Neural cell (in vitro differentiated cells): Measurements from ENCODE around the gene IFIT3. TPM values are rescaled to one million over a fixed set of nuclear protein-coding genes. Genes with fewer than 3 reads are reported as not detected.

Experiments used
- H2AFZ ChIP-seq: fragments of 200-600, 300-800 bp; sonication (generic), shearing (Covaris generic); 2 replicates; pipeline ENCODE4 v1.6.0; 2014; ENCODE audit warnings: low read depth, mild to moderate bottlenecking, antibody characterized with exemption, low read length, moderate library complexity
- H3F3A ChIP-seq: fragments of 200-600 bp; shearing (Covaris generic); 2 replicates; pipeline ENCODE4 v1.6.1; 2016; ENCODE audit warnings: mild to moderate bottlenecking, moderate library complexity, mixed read lengths, antibody characterized with exemption, low read length; ENCODE audit not compliant: insufficient read depth, poor library complexity, severe bottlenecking
- H3K27ac ChIP-seq: fragments of 200-600, 300-800 bp; sonication (generic), shearing (Covaris generic); 2 replicates; pipeline ENCODE4 v1.5.1; 2014; ENCODE audit warnings: mild to moderate bottlenecking, low read length, moderate library complexity
- H3K27me3 ChIP-seq: fragments of 300-800, 200-600 bp; sonication (generic), shearing (Covaris generic); 2 replicates; pipeline ENCODE4 v1.6.0; 2014; ENCODE audit warnings: mild to moderate bottlenecking, low read depth, low read length, moderate library complexity; ENCODE audit not compliant: insufficient read depth
- H3K36me3 ChIP-seq: fragments of 300-800, 200-600 bp; sonication (generic), shearing (Covaris generic); 2 replicates; pipeline ENCODE4 v1.5.1; 2014; ENCODE audit warnings: mild to moderate bottlenecking, antibody characterized with exemption, low read length, moderate library complexity; ENCODE audit not compliant: insufficient read depth
- H3K4me2 ChIP-seq: fragments of 300-800, 200-600 bp; sonication (generic), shearing (Covaris generic); 2 replicates; pipeline ENCODE4 v1.6.0; 2014; ENCODE audit warnings: mild to moderate bottlenecking, low read length
- H3K4me3 ChIP-seq: fragments of 300-800, 200-600 bp; sonication (generic), shearing (Covaris generic); 2 replicates; pipeline ENCODE4 v1.5.1; 2014; ENCODE audit warnings: mild to moderate bottlenecking, low read length, moderate library complexity
- H3K79me2 ChIP-seq: fragments of 200-600 bp; shearing (Covaris generic); replicated peaks from 2 replicates; pipeline ENCODE4 v1.6.0; 2014; ENCODE audit warnings: mild to moderate bottlenecking, low read length, moderate library complexity; ENCODE audit not compliant: insufficient read depth
- H3K9ac ChIP-seq: fragments of 300-800, 200-600 bp; sonication (generic), shearing (Covaris generic); 2 replicates; pipeline ENCODE4 v1.6.1; 2016; ENCODE audit warnings: mild to moderate bottlenecking, low read length, mixed read lengths
- H3K9me2 ChIP-seq: fragments of 200-600 bp; shearing (Covaris generic); 2 replicates; pipeline ENCODE4 v1.6.1; 2016; ENCODE audit warnings: mild to moderate bottlenecking, low read length, mixed read lengths; ENCODE audit not compliant: insufficient read depth
- H3K9me3 ChIP-seq: fragments of 200-600, 300-800 bp; sonication (generic), shearing (Covaris generic); 2 replicates; pipeline ENCODE4 v1.6.1; 2016; ENCODE audit warnings: mild to moderate bottlenecking, mixed run types, low read length, moderate library complexity, mixed read lengths
- H4K20me1 ChIP-seq: fragments of 200-600 bp; shearing (Covaris generic); 2 replicates; pipeline ENCODE4 v1.6.1; 2016; ENCODE audit warnings: mild to moderate bottlenecking, mixed run types; ENCODE audit not compliant: insufficient read depth
- EP300 ChIP-seq: fragments of 450-650 bp; conservative IDR thresholded peaks from 2 replicates; pipeline ENCODE4 v1.6.1; 2014; ENCODE audit warnings: antibody characterized with exemption, mild to moderate bottlenecking, moderate library complexity; ENCODE audit not compliant: poor library complexity, severe bottlenecking
- EZH2 ChIP-seq: fragments of 200-600, 300-800 bp; shearing (Covaris generic), sonication (generic); IDR thresholded peaks from 2 replicates; pipeline ENCODE4 v1.6.1; 2014; ENCODE audit warnings: antibody characterized with exemption, low read length, borderline replicate concordance, mild to moderate bottlenecking; ENCODE audit not compliant: insufficient read depth, poor library complexity, severe bottlenecking
- MXI1 ChIP-seq: fragments of 450-650 bp; conservative IDR thresholded peaks from 2 replicates; pipeline ENCODE4 v1.6.1; 2014; ENCODE audit warnings: antibody characterized with exemption, mild to moderate bottlenecking; ENCODE audit not compliant: poor library complexity, severe bottlenecking
- POLR2AphosphoS5 ChIP-seq: IDR thresholded peaks from 2 replicates; pipeline ENCODE4 v1.6.1; 2012
- RAD21 ChIP-seq: fragments of 450-650 bp; conservative IDR thresholded peaks from 2 replicates; pipeline ENCODE4 v1.6.1; 2014; ENCODE audit warnings: antibody characterized with exemption, mild to moderate bottlenecking, moderate library complexity
- SMC3 ChIP-seq: fragments of 450-650 bp; conservative IDR thresholded peaks from 2 replicates; pipeline ENCODE4 v1.6.1; 2014; ENCODE audit warnings: antibody characterized with exemption, mild to moderate bottlenecking, moderate library complexity; ENCODE audit not compliant: poor library complexity
- TAF1 ChIP-seq: IDR thresholded peaks from 2 replicates; pipeline ENCODE4 v1.6.1; 2012; ENCODE audit warnings: low read depth
- polyA plus RNA-seq: library from polyadenylated mRNA; depleted of rRNA; stranded (reverse); fragments of >200 nt; gene quantifications from 2 replicates; pipeline ENCODE4 v1.2.3, GENCODE V29; 2014
- TF ChIP-seq, protein P1 (sequence below): IDR thresholded peaks from 2 replicates; pipeline ENCODE4 v1.6.1; 2012; ENCODE audit warnings: borderline replicate concordance
- TF ChIP-seq, protein P2 (sequence below): fragments of 450-650 bp; IDR thresholded peaks from 2 replicates; pipeline ENCODE4 v1.5.1; 2014; ENCODE audit warnings: antibody characterized with exemption, mild to moderate bottlenecking, moderate library complexity; ENCODE audit not compliant: poor library complexity, severe bottlenecking

IFIT3 gene
- polyA plus RNA-seq, 1 donor from 2014 or later, result 0.24 TPM

- no peak overlapping the region for H3K4me3 ChIP-seq
- H3K27me3 ChIP-seq, result no peaks in the 10 kb centered on the region
- H3F3A ChIP-seq, result no peaks in the 10 kb centered on the region
- H4K20me1 ChIP-seq, result no peaks in the 10 kb centered on the region
- H3K9me3 ChIP-seq, result peaks cover 7% of the 10 kb centered on the region
- H3K9ac ChIP-seq, result no peak overlapping the region
- no peak overlapping the region for H3K4me2 ChIP-seq
- H2AFZ ChIP-seq, result no peak overlapping the region
- no peaks in the 10 kb centered on the region for H3K9me2 ChIP-seq
- peaks cover 6% of the 10 kb centered on the region for H3K36me3 ChIP-seq
- no peaks in the 10 kb centered on the region for H3K79me2 ChIP-seq
- H3K27ac ChIP-seq, result no peak overlapping the region
- TF ChIP-seq TAF1 (no peak), MXI1 (no peak), EZH2 (no peak), EP300 (no peak), RAD21 (no peak), POLR2AphosphoS5 (no peak), SMC3 (no peak)
- TF ChIP-seq, protein P1, sequence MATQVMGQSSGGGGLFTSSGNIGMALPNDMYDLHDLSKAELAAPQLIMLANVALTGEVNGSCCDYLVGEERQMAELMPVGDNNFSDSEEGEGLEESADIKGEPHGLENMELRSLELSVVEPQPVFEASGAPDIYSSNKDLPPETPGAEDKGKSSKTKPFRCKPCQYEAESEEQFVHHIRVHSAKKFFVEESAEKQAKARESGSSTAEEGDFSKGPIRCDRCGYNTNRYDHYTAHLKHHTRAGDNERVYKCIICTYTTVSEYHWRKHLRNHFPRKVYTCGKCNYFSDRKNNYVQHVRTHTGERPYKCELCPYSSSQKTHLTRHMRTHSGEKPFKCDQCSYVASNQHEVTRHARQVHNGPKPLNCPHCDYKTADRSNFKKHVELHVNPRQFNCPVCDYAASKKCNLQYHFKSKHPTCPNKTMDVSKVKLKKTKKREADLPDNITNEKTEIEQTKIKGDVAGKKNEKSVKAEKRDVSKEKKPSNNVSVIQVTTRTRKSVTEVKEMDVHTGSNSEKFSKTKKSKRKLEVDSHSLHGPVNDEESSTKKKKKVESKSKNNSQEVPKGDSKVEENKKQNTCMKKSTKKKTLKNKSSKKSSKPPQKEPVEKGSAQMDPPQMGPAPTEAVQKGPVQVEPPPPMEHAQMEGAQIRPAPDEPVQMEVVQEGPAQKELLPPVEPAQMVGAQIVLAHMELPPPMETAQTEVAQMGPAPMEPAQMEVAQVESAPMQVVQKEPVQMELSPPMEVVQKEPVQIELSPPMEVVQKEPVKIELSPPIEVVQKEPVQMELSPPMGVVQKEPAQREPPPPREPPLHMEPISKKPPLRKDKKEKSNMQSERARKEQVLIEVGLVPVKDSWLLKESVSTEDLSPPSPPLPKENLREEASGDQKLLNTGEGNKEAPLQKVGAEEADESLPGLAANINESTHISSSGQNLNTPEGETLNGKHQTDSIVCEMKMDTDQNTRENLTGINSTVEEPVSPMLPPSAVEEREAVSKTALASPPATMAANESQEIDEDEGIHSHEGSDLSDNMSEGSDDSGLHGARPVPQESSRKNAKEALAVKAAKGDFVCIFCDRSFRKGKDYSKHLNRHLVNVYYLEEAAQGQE, result no peak
- TF ChIP-seq, protein P2, sequence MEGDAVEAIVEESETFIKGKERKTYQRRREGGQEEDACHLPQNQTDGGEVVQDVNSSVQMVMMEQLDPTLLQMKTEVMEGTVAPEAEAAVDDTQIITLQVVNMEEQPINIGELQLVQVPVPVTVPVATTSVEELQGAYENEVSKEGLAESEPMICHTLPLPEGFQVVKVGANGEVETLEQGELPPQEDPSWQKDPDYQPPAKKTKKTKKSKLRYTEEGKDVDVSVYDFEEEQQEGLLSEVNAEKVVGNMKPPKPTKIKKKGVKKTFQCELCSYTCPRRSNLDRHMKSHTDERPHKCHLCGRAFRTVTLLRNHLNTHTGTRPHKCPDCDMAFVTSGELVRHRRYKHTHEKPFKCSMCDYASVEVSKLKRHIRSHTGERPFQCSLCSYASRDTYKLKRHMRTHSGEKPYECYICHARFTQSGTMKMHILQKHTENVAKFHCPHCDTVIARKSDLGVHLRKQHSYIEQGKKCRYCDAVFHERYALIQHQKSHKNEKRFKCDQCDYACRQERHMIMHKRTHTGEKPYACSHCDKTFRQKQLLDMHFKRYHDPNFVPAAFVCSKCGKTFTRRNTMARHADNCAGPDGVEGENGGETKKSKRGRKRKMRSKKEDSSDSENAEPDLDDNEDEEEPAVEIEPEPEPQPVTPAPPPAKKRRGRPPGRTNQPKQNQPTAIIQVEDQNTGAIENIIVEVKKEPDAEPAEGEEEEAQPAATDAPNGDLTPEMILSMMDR, result no peak
Observed at GRCh38 chr10:89296220-89296648, 31.6 kb upstream of the IFIT3 start.

- H3K9me3 ChIP-seq, result no peaks in the 10 kb centered on the region
- H3K27me3 ChIP-seq, result no peaks in the 10 kb centered on the region
- no peaks in the 10 kb centered on the region for H3K36me3 ChIP-seq
- H3F3A ChIP-seq, result no peaks in the 10 kb centered on the region
- no peak overlapping the region for H3K27ac ChIP-seq
- H3K79me2 ChIP-seq, result no peaks in the 10 kb centered on the region
- no peaks in the 10 kb centered on the region for H3K9me2 ChIP-seq
- no peak overlapping the region for H3K4me2 ChIP-seq
- H3K9ac ChIP-seq, result no peak overlapping the region
- TF ChIP-seq EZH2 (no peak), RAD21 (no peak), MXI1 (no peak), POLR2AphosphoS5 (no peak), EP300 (no peak), SMC3 (no peak)
- TF ChIP-seq, protein P2, result no peak
- no peak overlapping the region for H2AFZ ChIP-seq
- no peak overlapping the region for H3K4me3 ChIP-seq
- H4K20me1 ChIP-seq, result no peaks in the 10 kb centered on the region
Observed at GRCh38 chr10:89297356-89297755, 30.4 kb upstream of the IFIT3 start.
